Measurements from ENCODE around the gene TMEM132C. TPM values are rescaled to one million over a fixed set of nuclear protein-coding genes. Genes with fewer than 3 reads are reported as not detected.

Gene TMEM132C
- total RNA-seq, 2 donors from 2014 or later, result 0.26 to 0.33 TPM

GRCh38 chr12:128543971-128544370 lies 277.0 kb downstream of the TMEM132C start:
- 89 to 98% methylated on average over 11 to 25 of the region's 25 CpGs for WGBS, 2 experiments (ENCODE audit: insufficient coverage in 1 of 2, insufficient read length in 1 of 2)
- H3K4me1 Mint-ChIP-seq, result no peaks in the 10 kb centered on the region

GRCh38 chr12:128548949-128549348 lies 282.0 kb downstream of the TMEM132C start:
- Mint-ChIP-seq H3K36me3 (ENCODE audit: low read depth) (no peaks in the 10 kb centered on the region), H3K4me1 (peaks cover 3% of the 10 kb centered on the region), H3K27me3 (ENCODE audit: insufficient read depth) (peaks cover 10% of the 10 kb centered on the region), H3K9me3 (no peaks in the 10 kb centered on the region), H3K4me3 (no peak overlapping the region), H3K27ac (no peak overlapping the region)
- no peak overlapping the region for H3K27ac ChIP-seq (ENCODE audit: low read depth, low read length)
- H3K36me3 ChIP-seq (ENCODE audit: control insufficient read depth, insufficient read depth, low read length), result no peaks in the 10 kb centered on the region
- no peaks in the 10 kb centered on the region for H3K9me3 ChIP-seq (ENCODE audit: control insufficient read depth, low read length)
- H3K9ac ChIP-seq (ENCODE audit: extremely low read depth, low read length, poor library complexity, severe bottlenecking), result no peak overlapping the region
- no peak overlapping the region for H3K4me3 ChIP-seq (ENCODE audit: low read length)
- H3K4me1 ChIP-seq (ENCODE audit: control insufficient read depth, insufficient read depth, low read length), result no peaks in the 10 kb centered on the region
- TF ChIP-seq CTCF (conservative IDR thresholded peaks at IDR 0.05), result no peak
- peaks cover 7% of the 10 kb centered on the region for H3K27me3 ChIP-seq (ENCODE audit: control insufficient read depth, insufficient read depth, low read length, poor library complexity, severe bottlenecking)
- no peak for DNase-seq
- 90 to 98% methylated on average over 2 to 3 of the region's 3 CpGs for WGBS, 2 experiments (ENCODE audit: insufficient coverage in 1 of 2, insufficient read length in 1 of 2)

More at GRCh38 chr12:128543971-128544370, 277.0 kb downstream of the TMEM132C start:
- no peak overlapping the region for H3K27ac ChIP-seq (ENCODE audit: low read depth, low read length)
- H3K4me1 ChIP-seq (ENCODE audit: control insufficient read depth, insufficient read depth, low read length), result no peaks in the 10 kb centered on the region
- no peaks in the 10 kb centered on the region for H3K36me3 ChIP-seq (ENCODE audit: control insufficient read depth, insufficient read depth, low read length)
- no peak overlapping the region for H3K9ac ChIP-seq (ENCODE audit: extremely low read depth, low read length, poor library complexity, severe bottlenecking)
- no peak for TF ChIP-seq CTCF (conservative IDR thresholded peaks at IDR 0.05)
- Mint-ChIP-seq H3K9me3 (no peaks in the 10 kb centered on the region), H3K4me3 (no peak overlapping the region), H3K27me3 (ENCODE audit: insufficient read depth) (peaks cover 4% of the 10 kb centered on the region), H3K27ac (no peak overlapping the region), H3K36me3 (ENCODE audit: low read depth) (no peaks in the 10 kb centered on the region)
- no peaks in the 10 kb centered on the region for H3K9me3 ChIP-seq (ENCODE audit: control insufficient read depth, low read length)
- H3K27me3 ChIP-seq (ENCODE audit: control insufficient read depth, insufficient read depth, low read length, poor library complexity, severe bottlenecking), result no peaks in the 10 kb centered on the region
- DNase-seq, result no peak
- no peak overlapping the region for H3K4me3 ChIP-seq (ENCODE audit: low read length)

GRCh38 chr12:128549601-128550218 lies 282.7 kb downstream of the TMEM132C start:
- H3K4me3 ChIP-seq (ENCODE audit: low read length), result no peak overlapping the region
- WGBS, 2 experiments (ENCODE audit: insufficient coverage in 1 of 2, insufficient read length in 1 of 2), result 87 to 91% methylated on average over 5 to 13 of the region's 13 CpGs
- no peaks in the 10 kb centered on the region for H3K36me3 Mint-ChIP-seq (ENCODE audit: low read depth)
- H3K9ac ChIP-seq (ENCODE audit: extremely low read depth, low read length, poor library complexity, severe bottlenecking), result no peak overlapping the region
- peaks cover 7% of the 10 kb centered on the region for H3K27me3 ChIP-seq (ENCODE audit: control insufficient read depth, insufficient read depth, low read length, poor library complexity, severe bottlenecking)
- TF ChIP-seq CTCF (conservative IDR thresholded peaks at IDR 0.05), result no peak
- no peak overlapping the region for H3K27ac ChIP-seq (ENCODE audit: low read depth, low read length)
- no peak overlapping the region for H3K27ac Mint-ChIP-seq
- no peaks in the 10 kb centered on the region for H3K9me3 ChIP-seq (ENCODE audit: control insufficient read depth, low read length)
- peaks cover 3% of the 10 kb centered on the region for H3K4me1 Mint-ChIP-seq
- no peaks in the 10 kb centered on the region for H3K36me3 ChIP-seq (ENCODE audit: control insufficient read depth, insufficient read depth, low read length)
- H3K4me1 ChIP-seq (ENCODE audit: control insufficient read depth, insufficient read depth, low read length), result no peaks in the 10 kb centered on the region
- no peak for DNase-seq
- H3K27me3 Mint-ChIP-seq (ENCODE audit: insufficient read depth), result peaks cover 10% of the 10 kb centered on the region
- H3K9me3 Mint-ChIP-seq, result no peaks in the 10 kb centered on the region
- no peak overlapping the region for H3K4me3 Mint-ChIP-seq
